Measurements from ENCODE around the gene RNF151.
"Not testable (repeated sequence)": the region's sequence is repeated elsewhere in the genome, so short reads cannot be mapped to it uniquely, and the experiment has no call there.

RNF151 gene

DNA sequence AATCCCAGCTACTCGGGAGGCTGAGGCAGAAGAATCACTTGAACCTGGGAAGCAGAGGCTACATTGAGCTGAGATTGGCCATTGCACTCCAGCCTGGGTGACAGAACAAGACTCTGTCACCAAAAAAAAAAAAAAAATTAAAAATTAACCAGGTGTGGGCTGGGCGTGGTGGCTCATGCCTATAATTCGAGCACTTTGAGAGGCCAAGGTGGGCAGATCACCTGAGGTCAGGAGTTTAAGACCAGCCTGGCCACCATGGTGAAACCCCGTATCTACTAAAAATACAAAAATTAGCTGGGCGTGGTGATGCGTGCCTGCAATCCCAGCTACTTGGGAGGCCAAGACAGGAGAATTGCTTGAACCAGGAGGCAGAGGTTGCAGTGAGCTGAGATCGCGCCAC lies 26.8 kb upstream of the RNF151 start:
- DNase-seq (ENCODE audit: low spot score), result not testable (repeated sequence)

DNA sequence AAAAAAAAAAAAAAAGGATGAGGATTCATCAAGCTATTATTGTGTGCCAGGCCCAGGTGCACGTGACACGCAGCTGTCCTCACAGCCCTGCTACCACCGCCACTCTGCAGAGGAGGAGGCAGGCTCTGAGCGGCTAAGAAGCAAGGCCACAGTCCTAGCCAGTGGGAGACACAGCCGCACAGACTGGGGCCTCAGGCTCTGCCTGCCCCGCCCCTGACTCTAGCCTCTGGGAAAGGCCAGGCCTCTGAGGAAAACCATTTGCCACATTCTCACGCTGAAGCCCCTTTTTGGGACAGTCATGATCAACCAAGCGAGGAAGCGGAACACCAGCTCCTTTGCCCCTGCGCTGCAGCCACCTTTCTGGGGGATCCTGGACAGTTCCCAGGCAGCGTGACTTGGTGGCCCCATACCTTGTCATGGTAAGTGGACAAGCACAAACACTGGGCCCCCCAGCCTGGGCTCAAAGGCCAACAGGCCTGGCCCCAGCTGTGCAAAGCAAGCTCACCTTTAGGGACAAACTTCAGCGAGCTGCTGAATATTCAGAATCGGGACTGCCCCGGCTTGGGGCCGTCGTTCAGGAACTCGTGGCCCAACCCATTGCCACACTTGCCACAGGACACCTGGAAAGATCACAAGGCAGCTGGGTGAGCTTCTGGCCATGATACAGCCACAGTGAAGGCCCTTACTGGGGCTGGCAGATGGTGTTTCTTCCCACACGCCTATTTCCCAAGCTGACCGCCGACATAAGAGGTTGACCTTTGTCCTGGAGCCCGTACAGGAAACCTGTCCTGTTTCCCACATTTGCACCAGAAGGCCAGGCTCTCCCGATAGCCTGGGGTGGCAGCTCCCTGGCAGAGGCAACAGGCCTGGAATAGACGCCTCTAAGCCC lies 26.1 kb upstream of the RNF151 start:
- no peak for DNase-seq (ENCODE audit: low spot score)

DNA sequence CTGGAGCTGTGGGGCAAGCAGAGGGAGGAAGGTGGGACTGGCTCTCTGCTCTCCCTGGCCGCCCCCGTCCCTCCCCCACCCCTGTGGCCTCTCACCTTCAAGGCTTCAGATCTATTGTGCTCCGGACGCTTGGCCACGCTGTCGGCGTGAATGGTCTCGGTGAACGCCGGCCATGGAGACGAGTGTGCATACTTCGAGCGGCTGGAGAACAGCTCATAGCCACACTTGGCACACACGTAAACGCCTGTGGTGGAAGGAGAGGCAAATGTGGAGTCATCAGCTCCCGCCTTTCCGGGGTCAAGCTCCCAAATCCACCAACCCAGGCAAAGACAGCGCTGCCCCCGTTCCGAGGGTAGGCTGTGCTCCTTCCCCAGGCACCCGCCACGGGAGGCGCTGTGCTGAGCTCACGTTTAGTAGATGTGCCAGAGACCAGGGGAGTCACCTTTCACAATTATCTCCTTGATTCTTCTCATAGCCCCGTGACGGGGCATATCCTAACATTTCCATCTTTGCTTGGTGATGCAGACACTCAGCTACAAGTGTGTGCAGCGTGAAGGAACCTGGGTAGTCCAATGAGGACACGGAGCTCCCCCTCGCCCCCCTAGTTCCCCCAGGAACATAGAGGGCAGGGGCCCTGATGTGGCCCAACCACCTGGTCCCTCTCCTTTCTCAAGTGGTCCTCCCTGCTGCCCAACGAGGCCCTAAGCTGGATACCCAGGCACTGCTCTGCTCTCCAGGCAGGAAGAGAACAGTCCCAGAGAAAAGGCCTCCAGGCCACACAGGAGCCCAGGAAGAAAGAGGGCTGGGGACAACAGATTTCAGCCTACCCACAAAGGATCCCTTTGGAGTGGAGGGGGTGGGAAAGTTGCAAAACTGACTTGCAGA lies 25.3 kb upstream of the RNF151 start:
- DNase-seq (ENCODE audit: low spot score), result no peak

DNA sequence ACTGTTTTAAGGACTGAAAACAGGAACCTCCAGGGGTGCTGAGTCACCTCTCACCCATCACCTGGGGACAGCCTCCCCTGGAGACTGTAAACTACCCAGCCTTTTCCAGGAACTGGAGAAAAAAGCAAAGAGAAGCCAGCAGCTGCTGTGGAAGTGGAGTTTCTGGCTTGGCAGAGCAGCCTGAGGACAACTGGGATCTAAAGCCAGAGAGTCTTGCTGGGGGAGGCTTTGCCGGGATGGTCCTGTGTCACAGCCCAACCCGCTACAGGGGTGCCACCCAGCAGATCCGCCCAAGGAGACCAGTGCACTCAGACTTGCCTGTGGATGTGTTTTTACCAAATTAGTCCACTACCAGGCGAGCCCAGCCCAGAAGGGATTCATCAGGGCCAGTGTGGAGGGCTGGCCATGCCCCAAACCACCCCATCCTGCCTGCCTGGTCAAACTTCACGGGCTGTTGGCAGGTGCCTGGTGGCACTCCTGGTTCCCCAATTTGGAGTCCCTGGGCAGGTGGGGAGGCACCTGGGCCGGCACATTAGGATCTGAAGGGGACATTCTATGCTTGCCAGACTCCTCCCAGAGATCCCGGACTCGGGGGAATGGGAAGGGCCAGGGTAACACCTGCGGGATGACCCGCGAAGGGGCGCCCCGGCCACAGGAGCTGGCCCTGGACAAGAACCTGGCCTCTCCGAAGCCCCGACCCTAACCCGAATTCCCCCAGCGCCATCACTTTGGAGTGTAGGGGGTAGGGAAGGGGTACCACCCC lies 24.4 kb upstream of the RNF151 start:
- peak; percentile 44 for DNase-seq (ENCODE audit: low spot score)

DNA sequence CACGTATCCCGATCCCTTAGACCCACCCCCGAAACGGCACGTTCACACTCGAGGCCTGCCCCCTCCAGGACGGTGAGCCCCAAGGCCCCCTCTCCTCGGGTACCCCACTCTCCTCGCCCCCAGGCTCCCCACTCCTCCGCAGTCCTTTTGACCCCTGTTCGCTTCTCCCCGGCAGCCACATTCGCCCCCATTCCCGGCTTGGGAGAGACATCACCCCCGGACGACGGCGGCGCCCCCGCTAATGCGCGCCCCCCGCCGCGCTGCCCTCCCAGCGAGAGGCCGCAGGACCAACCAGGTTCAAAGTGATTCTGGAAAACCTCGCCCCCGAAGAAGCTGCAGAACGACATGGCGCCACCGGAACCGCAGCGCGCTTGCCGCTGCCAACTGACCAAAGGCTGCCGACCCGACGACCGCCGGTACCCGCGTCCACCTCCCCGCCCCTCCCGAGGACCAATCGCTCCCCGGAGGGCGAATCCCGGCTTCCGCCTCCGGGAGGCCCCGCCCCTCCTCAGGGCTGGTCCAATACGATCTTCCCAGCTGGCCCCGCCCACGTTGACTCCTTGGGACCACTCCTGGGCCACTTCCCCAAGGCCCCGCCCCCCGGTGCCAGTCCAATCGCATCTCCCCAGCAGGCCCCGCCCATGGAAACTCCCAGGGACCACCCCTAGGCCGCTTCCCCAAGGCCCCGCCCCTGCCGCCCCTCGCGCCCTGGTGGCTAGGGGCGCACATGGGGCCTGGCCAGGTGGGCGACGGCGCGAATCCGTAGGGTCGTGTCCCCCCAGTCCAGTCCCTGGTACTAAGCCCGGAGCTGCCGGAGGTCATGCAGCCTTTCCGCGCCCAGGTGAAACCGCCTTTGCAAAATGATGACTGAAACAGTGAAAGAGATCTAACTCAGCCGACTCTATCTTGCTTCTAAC lies 23.6 kb upstream of the RNF151 start, which contains the start of gene MSRB1:
TSS of gene MSRB1 (minus strand) at position 390 of the 917 bp plus-strand sequence. CDS start at position 347, 43 bp downstream.
- peak; percentile 100 for DNase-seq (ENCODE audit: low spot score)

DNA sequence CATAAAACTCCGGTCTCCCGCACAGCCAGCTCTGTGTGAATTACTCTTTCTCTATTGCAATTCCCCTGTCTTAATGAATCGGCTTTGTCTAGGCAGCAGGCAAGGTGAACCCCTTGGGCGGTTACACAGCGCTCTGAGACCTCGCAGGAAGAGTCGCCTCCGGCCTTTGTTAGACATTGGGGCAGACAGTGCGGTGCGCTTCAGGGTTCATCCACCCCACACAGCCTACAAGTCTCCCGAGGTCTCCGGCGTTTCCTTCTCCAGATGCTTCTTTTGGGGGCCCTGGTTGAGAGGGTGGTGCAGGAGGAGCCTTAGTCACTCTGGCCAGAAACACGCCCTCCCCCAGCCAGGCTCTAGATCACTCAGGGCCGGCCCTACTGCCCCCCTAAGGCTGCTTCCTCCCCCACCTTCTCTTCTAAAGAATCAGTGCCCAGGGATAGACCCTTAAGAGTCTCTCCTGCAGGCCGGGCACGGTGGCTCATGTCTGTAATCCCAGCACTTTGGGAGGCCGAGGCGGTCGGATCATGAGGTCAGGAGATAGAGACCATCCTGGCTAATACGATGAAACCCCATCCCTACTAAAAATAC lies 21.9 kb upstream of the RNF151 start:
- no peak for DNase-seq (ENCODE audit: low spot score)

GRCh38 chr16:1945559-1946391 lies 20.9 kb upstream of the RNF151 start:
- DNase-seq (ENCODE audit: low spot score), result no peak

DNA sequence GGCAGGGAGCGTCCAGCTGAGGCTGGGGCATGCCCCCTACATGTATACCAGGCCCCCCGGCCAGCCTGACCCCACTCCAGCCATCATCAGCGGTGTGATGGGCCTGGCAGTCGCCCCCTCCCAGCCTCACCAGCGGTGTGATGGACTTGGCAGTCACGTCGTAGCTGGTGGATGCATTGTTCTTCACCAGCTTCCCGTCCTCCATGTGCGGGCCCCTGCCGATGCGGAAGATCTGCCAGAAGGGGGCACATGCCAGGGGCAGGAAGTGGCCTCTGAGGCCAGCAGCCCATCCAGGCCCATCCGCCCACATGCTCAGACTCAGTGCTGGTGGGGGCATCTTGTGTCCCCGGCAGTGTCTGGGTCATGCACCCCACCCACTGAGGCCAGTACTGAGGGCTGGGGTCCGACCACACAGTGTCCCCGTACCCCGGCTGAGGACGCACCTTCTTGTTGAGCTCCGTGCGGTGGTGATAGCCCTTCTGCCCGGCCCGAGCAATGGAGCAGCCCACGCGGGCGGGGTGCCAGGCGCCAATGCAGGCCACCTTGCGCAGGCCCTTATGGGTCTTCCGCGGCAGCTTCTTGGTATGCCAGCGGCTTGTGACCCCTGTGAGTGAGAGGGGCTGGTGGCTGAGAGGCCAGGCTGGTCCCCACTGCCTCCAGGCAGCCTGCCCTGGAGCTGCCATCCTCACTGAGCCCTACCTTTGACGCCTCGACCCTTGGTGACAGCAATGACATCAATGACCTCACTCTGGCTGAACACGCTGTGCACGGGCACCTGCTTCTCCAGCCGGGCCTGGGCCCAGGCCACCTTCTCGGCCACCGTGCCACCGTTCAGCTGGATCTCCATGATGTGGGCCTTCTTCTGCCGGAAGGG lies 19.9 kb upstream of the RNF151 start:
- no peak for DNase-seq (ENCODE audit: low spot score)

- DNase-seq (ENCODE audit: low spot score), result no peak
Measured at GRCh38 chr16:1947369-1947670, 19.3 kb upstream of the RNF151 start.

DNA sequence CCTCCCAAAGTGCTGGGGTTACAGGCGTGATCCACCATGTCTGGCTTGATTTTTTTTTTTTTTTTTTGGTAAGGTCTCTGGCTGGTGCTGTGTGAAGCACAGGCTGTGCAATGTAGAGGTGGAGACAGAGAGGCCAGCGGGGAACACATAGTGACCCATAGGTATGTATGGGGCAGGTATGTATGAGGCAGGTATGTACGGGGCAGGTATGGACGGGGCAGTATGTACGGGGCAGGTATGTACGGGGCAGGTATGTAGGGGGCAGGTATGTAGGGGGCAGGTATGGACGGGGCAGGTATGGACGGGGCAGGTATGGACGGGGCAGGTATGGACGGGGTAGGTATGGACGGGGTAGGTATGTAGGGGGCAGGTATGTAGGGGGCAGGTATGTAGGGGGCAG lies 17.1 kb upstream of the RNF151 start:
- no peak for DNase-seq (ENCODE audit: low spot score)

DNA sequence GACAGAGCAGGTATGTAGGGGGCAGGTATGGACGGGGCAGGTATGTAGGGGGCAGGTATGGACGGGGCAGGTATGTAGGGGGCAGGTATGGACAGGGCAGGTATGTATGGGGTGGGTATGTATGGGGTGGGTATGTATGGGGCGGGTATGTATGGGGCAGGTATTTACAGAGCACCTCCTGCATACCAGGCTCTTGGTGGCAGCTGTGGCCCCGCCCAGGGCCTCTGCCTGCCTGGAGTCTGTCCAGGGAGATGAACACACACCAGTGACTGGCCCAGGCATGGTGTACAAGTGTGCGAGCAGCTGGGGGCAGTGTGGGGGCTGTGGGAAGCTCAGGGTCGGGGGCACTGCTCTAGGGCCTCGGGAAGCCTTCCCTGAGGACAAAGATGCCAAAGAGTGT lies 16.6 kb upstream of the RNF151 start:
- DNase-seq (ENCODE audit: low spot score), result no peak

GRCh38 chr16:1950559-1950958 lies 16.1 kb upstream of the RNF151 start:
- DNase-seq (ENCODE audit: low spot score), result no peak

GRCh38 chr16:1953734-1954133 lies 12.9 kb upstream of the RNF151 start:
- no peak for DNase-seq (ENCODE audit: low spot score)

DNA sequence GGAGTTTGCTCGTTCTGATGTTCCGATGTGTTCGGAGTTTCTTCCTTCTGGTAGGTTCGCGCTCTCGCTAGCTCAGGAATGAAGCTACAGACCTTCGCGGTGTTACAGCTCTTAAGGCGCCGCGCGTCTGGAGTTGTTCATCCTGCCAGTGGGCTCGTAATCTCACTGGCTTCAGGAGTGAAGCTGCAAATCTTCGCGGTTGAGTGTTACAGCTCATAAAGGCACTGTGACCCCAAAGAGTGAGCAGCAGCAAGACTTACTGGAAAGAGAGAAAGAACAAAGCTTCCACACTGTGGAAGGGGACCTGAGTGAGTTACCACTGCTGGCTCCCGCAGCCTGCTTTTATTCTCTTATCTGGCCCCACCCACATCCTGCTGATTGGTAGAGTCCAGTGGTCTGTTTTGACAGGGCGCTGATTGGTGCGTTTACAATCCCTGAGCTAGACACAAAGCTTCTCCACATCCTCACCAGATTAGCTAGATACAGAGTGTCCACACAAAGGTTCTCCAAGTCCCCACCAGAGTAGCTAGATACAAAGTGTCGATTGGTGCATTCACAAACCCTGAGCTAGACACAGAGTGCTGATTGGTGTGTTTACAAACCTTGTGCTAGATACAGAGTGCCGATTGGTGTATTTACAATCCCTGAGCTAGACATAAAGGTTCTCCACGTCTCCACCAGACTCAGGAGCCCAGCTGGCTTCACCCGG lies 9.1 kb upstream of the RNF151 start:
- not testable (repeated sequence) for DNase-seq (ENCODE audit: low spot score)

DNA sequence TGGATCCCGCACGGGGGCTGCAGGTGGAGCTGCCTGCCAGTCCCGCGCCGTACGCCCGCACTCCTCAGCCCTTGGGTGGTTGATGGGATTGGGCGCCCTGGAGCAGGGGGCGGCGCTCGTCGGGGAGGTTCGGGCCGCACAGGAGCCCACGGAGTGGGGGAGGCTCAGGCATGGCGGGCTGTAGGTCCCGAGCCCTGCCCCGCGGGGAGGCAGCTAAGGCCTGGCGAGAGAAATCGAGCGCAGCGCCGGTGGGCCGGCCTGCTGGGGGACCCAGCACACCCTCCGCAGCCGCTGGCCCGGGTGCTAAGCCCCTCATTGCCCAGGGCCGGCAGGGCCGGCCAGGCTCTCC lies 8.5 kb upstream of the RNF151 start:
- not testable (repeated sequence) for DNase-seq (ENCODE audit: low spot score)

GRCh38 chr16:1958715-1959268 lies 7.9 kb upstream of the RNF151 start:
- DNase-seq (ENCODE audit: low spot score), result no peak

GRCh38 chr16:1959269-1960039 lies 7.2 kb upstream of the RNF151 start, which contains the start of gene NDUFB10:
Gene NDUFB10, plus strand, starts transcription at chr16:1959538. Its CDS starts 87 bp downstream, at chr16:1959625.
- DNase-seq (ENCODE audit: low spot score), result peak; percentile 96
